ENCODE results near the gene BCAS1.

Gene BCAS1

DNA sequence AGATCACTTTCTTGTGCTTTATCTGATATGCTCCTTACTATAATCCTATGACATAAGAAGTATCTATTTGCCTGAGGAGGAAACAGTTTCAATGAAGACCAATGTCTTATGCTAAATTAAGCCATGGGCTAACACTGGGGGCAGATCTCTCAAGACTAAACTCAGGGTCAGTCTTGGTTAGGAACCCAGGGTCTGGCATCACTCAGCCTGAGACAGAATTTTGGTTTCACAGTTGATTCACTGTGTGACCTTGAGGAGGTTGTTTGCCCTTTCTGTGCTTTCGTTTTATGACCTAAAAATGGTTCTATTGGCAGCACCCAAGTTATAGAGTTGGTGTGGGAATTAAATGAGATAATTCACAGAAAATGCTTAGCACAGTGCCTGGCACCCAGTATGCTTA is 4.9 kb upstream of the BCAS1 start:
- DNase-seq = no peak

GRCh38 chr20:54074511-54074910 is 4.1 kb upstream of the BCAS1 start:
- DNase-seq = no peak

- no peak for DNase-seq
Observed at GRCh38 chr20:54073288-54073687, 2.9 kb upstream of the BCAS1 start.

DNA sequence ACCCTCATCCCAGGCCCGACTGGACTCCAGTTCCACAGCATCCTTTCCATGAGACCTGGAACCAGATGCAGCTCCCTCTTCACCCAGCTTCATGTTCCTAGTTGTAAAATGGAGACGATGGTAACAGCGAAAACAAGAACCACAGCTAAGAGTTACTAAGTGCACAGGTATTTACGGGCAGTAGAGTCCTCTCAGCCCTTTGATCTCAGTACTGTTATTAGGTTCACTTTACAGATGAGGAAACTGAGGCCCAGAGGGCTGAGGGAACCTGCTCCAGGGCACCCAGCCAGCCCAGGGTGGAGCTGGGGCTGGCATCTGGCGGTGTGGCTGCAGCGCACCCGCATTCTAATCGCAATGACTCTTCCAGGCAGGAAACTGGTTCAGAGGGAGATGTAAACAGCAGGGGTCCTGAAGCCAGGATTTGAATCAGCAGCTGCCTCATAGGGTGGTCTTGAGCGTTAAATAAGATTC is 858 bp downstream of the BCAS1 start:
- DNase-seq = no peak

DNA sequence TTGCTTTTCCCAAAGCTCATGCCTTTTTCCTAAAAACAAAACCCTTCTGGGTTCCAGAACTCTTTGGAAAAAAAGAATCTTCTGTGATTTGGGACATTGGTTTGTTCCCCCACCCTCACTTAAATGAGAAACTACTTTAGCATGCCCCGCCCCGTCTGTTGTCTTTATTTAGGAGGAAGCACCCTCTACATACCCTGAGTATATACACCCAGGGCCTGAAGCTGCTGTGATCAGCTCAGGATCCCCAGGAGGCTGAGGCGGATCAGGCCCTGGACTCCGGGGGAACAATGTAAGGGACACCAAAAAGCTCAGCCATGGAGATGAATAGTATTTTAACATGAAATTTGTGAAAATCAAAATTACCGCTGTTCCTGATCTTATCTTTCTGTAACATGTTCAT is 1.4 kb downstream of the BCAS1 start:
- no peak for DNase-seq

DNA sequence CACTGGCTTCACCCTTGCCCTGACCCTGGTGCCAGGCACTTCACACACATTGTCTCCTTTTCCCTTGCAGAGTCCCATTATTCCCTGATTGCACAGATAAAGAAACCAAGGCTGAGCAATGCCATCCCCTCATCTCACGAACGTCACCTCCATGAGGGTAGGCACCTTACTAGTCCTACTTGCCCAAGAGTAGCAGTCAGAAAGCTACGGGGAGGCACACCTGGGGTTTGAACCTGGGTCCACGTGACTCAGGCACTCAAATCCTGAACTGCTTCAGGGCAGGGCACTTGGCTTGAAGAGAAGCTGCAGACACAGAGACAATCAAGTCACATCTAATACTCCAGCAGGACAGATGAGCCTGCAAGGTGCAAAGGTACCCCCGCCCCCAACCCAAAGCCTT is 1.9 kb downstream of the BCAS1 start:
- DNase-seq = no peak

DNA sequence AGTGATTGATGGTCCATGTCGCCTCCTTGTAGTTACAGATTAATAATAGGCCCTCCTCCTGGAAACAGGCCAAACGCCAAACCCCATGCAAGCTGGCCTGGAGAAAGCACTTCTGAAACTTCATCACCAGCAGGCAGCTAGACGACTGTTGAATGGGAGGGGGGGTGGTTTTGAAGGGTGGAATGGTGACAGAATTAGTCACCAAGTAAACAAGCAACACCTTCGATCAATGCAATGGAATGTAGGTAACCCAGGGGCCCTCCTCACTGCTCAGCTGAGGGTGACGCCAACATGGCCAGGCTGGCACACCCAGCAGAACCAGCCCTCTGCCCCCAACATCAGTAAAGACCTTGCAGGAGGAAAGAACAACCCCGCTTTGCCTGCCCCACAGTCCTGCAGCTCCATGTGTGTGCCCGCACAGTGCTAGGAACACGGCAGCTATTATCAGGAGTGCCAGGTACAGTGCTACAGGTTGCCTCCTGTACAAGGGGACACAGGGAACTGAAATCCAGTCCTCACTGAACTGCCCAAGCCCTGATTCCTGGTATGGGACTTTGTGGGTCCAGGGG is 2.7 kb downstream of the BCAS1 start:
- DNase-seq = no peak

DNA sequence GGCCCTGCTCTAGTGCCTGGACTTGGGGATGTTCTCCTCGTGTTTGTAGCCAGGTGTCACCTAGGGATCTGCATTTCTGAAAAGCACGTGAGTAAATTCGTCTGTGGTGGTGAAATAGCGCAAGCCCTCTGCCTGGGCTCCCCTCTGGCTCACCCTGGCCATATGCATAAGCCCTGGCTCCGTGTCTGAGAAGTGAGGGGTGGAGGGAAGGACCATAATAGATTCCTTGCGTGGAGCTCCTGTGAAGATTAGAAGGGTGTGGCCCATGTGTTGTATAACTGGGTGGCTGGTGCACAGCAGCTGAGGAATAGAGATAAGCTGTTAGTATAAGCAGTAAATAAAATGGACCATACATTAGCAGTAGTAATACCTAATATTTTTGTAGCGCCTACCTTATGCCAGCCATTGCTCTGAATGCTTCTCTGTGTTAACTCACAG is 4.8 kb downstream of the BCAS1 start:
- no peak for DNase-seq

- DNase-seq = no peak
Observed at GRCh38 chr20:54064939-54065338, 5.5 kb downstream of the BCAS1 start.

DNA sequence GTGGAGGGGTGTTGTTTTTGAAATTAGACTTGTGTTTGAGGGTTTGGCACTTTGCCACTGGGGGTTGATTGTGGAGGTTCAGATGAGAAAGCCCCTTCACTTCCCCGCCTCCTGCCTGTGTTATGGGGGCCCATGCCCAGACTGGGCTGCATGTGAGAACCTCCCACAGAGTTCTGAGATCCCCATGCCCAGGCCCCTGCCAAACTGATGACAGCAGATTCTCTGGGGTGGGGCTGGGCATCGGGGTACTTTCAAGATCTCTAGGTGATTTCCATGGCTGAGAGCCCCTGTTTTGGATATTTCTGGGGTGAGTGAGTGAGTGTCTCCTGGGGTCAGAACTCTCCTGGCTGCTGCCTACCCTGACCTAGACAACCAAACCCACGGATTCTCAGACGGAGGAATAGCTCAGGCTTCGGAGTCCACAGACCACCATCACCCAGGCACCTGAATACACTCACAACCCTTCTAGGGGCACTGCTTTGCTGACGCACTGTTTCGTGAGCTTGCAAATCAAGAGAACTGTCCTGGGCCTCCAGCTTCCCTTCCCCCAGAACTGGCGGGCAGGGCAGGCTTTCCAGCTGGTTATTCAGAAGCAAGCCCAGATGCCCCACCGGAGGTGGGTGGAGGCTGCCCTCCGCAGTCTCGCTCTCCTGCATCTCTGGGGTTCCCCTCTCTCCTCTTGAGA is 6.3 kb downstream of the BCAS1 start:
- DNase-seq = peak; percentile 25

DNA sequence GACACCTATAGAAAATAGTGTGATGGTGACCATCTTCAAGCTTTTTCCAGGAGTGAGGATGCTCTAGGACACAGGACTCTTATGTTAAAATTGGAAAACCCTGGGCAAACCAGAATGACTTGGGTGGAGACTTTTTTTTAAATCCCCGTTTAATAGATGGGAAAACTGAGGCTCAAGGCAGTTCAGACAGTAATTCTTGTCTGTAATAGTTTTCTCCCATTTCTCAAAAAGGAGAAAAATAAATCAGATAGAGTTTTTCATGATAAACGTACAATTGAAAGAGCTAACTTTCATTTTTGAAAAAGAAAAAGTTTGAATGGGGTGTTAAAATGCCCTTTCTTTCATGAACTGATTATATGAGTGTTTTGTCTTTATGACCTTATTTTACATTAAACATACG is 6.8 kb downstream of the BCAS1 start:
- DNase-seq = no peak

GRCh38 chr20:54062812-54063280 is 7.5 kb downstream of the BCAS1 start:
- no peak for DNase-seq

DNA sequence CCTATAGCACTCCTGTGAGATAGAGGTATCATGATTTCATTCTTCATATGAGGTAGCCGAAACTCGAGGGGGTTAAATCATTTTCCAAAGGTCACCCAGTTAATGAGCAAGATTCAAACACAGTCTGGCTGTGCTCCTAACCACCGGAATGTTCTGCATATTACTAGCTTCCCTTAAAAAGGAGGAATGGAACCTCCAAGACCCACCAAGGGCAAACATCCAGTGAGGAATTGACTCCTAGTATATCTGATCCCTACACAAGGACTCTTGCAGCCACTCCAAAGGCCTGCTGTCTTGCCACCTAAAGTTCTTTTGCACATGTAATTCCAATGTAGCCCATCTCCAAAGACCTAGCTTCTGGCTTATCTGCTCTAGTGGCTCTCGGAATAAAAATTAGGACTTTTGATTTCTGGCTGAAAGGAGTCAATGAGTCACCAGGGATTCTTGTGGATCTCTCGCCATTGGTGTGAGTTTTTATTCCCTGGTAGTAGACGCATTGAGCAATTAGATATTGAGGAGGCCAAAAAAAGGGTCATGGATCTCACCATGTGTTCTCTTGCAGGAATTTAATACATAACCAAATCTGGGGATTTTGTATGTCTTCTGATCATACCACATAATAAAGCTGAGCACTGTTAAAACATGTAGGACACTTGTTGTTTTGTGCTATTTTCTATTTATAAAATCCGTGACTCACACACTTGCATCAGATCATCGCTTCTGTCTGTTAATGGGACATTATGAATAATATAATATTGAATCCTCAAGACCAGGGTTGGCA is 9.1 kb downstream of the BCAS1 start:
- DNase-seq = no peak

DNA sequence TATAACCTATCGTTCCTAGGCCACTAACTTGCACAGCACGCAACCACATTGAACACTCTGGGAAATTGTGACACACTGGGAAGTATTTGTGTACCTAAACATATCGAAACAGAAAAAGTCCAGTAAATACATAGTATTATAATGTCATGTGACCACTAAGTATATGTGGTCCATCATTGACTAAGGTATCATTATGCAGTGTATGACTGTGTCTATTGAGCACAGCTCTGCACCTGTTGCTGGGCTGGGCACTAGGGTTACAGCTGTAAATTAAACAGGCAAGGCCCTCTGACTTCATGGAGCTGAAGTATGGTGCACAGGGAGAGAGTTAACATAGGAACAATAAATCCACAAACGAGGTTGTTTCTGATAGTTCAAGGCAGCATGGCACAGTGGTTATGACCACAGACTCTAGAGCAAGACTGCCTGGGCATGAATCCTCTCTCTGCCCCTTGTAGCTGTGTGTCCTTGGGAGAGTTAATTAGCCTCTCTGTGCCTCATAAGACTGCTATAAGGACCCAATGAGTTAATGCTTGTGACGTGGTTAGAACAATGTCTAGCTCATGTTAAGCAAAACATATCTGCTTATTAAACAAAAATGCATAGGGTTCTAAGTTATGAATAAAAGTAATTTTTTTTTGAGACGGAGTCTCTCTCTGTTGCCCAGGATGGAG is 10.6 kb downstream of the BCAS1 start:
- DNase-seq = no peak

DNA sequence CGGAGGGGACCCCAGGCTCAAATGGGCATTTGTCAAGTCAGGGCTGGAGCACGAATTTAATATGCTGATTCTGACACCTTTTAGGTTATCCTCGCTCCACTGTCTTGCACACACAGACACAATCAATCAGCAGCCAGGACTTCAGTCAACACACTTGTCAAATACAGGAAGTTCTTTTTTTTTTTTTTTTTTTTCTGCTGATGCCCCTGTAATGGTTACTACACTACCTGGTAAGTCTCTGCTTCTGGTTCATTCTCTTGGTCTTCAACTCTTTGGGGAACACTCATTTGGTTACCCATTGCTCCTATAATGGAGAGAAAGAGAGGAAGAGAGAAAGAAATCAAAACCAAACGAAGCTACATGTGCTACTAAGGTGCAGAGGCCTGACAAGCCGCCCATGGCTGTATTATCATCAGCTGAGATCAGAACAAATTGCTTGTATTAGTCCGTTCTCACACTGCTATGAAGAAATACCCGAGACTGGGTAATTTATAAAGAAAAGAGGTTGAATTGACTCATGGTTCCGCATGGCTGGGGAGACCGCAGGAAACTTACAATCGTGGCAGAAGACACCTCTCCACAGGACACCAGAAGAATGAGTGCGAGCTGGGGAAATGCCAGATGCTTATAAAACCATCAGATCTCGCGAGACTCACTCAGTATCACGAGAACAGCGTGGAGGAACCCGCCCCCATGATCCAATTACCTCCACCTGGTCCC is 11.8 kb downstream of the BCAS1 start:
- no peak for DNase-seq

- no peak for DNase-seq
Observed at GRCh38 chr20:54056762-54057639, 13.4 kb downstream of the BCAS1 start.

GRCh38 chr20:54054516-54054915 is 15.9 kb downstream of the BCAS1 start:
- no peak for DNase-seq

DNA sequence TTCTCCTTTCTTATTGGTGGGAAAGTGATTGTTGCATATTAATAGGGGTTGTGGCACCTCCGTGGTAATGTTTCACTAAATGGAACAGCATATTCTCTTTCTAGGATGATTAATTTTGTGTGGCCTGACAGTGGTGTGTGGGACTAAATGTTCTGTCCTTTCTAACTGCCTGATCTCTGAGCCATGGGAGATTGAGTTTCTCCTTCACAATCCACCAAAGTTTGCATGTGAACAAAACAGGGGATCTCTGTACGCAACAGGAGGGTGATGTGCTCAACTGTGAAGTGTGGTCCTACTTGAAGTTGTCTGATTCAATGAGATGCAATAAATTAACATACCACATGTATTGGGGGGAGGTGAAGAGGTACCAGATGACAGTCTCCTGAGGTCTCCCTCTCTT is 19.3 kb downstream of the BCAS1 start:
- no peak for DNase-seq

GRCh38 chr20:54048891-54049545 is 21.4 kb downstream of the BCAS1 start:
- no peak for DNase-seq

DNA sequence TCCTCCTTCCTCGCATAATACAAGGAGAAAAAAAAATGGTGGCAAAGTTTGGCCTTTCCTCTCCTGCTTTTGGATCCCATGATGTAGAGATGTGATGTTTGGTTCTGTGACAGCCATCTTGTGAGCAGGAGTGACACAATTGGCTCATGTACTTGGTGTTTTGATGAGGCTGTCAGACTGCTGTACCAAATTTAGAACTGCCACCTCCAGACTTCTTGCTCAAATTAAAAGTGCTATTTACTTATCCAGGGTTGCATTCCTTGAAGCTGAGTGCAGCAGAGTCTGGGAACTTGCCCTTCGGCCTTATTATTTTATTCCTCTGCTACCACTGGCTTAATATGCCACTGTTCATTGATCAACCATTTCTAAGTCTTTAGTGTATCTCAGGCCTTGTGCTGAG is 21.9 kb downstream of the BCAS1 start:
- no peak for DNase-seq

- DNase-seq = no peak
Observed at GRCh38 chr20:54047720-54048119, 22.7 kb downstream of the BCAS1 start.

All from effector CD8-positive, alpha-beta T cell (primary cell).